ENCODE results near the gene ACP5.

- TF ChIP-seq, protein P1, sequence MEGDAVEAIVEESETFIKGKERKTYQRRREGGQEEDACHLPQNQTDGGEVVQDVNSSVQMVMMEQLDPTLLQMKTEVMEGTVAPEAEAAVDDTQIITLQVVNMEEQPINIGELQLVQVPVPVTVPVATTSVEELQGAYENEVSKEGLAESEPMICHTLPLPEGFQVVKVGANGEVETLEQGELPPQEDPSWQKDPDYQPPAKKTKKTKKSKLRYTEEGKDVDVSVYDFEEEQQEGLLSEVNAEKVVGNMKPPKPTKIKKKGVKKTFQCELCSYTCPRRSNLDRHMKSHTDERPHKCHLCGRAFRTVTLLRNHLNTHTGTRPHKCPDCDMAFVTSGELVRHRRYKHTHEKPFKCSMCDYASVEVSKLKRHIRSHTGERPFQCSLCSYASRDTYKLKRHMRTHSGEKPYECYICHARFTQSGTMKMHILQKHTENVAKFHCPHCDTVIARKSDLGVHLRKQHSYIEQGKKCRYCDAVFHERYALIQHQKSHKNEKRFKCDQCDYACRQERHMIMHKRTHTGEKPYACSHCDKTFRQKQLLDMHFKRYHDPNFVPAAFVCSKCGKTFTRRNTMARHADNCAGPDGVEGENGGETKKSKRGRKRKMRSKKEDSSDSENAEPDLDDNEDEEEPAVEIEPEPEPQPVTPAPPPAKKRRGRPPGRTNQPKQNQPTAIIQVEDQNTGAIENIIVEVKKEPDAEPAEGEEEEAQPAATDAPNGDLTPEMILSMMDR (IDR thresholded peaks at IDR 0.05; ENCODE audit: low read depth, low read length), result 0 out of 2 replicates have a peak, but pooled peaks have one; percentile 14
- TF ChIP-seq EZH2phosphoT487 (IDR thresholded peaks at IDR 0.05; ENCODE audit: low read depth), result no peak
Observed at GRCh38 chr19:11530432-11530831, 47.0 kb downstream of the ACP5 start.

Measured in OCI-LY3 (cell line).